Fibroblast of upper back skin (primary cell): ENCODE results near the gene SMIM8.
"Not testable (repeated sequence)": the region's sequence is repeated elsewhere in the genome, so short reads cannot be mapped to it uniquely, and the experiment has no call there.

ENCODE experiments used
- DNase-seq: peaks from one replicate; pipeline ENCODE4 v3.0.0-alpha.2; 2013

The SMIM8 gene, protein sequence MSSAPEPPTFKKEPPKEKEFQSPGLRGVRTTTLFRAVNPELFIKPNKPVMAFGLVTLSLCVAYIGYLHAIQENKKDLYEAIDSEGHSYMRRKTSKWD

DNA sequence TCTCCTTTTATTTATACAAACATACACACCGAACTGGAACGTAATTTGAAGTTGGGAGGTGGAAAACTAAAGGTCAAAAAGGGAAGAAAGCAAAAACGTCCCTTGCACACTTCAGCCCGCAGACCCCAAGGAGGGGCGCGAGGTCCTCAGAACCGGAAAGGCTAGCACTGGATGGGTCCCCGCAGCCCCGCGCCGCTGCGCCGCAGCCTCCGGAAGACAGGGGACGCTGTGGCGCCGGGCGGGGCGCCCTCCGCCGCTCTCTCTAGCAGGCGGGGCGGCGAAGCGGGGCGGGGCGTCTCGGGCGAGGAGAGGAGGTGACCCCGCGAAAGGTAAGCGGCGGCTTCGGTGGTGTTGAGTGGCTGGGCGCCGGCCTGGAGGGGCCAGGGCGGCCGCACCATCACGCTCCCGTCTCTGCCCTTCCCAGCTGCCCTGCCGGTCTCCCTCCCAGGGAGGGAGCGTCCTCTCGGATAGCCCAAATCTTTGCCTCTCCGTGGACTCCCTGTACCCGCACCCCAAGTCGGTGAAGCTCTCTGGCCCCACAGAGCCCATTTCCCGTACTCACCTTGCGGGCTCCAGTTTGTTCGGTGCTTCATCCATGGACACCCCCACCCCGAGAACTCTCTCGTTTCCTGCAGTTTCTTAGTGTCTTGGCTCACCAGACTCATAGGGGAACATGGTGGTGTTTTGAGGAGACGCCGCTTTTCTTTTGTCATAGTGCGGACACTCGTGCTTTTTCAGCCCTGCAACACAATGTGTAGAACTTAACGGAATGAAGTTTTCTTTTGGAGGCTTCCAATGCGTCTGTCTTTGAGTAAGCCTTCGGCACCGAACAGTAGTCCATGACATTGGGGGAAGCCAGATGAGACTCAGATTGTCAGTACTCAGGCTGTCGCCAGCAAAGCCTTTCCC lies at the start of gene SMIM8:
Gene SMIM8, plus strand, starts transcription at position 285 of the 909 bp plus-strand sequence. CDS start 14,444 bp downstream, outside the sequence.
- peak; percentile 66 for DNase-seq

DNA sequence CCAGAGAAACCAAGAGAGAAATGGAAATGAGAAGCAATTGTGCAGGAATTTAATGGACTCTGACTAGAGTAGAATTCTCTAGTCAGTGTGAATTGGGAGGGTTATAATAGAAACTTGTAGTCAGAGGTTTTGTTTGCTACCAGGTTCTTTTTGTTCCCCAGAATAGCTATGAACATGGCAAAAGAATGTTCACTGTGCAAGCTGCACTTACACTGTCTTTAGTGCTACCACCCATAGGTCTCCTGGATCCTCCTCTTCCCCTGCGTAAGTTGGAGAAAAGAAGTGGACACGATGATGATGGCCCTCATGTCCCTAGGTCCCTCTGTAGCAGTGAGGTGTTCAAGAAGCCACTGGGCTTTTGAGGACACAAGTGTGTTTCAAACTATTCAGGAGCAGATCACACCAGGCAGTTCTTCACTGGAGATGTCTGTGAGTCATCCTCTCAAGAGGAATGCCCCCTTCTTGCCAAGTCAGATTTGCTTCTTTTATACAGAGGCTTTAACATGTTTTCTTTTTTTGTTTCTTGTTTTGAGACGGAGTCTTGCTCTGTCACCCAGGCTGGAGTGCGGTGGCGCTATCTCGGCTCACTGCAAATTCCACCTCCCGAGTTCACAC lies 47.6 kb upstream of the SMIM8 start:
- DNase-seq, result peak; percentile 70

DNA sequence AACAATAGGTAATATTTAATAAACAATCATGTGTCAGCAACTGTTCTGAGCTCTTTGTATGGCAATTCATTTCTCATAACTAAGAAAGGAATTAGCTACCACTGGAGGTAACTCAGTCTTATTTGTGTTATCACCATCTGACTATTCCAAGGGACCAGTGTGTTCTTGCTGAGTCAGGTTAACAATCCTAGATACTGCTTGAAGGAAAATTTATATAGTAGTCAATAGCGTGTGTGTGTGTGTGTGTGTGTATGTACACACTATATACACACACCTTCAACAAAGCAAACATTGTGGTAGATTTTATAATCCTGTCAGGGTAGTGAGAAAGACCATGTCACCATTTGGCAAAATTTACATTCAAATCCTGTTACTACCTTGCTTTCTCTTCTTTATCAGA lies 45.8 kb upstream of the SMIM8 start:
- no peak for DNase-seq

- DNase-seq, result peak; percentile 7
These were observed 45.3 kb upstream of the SMIM8 start for GRCh38 chr6:87277123-87277522.

- DNase-seq, result no peak
These were observed 43.2 kb upstream of the SMIM8 start for GRCh38 chr6:87279196-87279595.

- no peak for DNase-seq
These were observed 41.0 kb upstream of the SMIM8 start for GRCh38 chr6:87281426-87281825.

DNA sequence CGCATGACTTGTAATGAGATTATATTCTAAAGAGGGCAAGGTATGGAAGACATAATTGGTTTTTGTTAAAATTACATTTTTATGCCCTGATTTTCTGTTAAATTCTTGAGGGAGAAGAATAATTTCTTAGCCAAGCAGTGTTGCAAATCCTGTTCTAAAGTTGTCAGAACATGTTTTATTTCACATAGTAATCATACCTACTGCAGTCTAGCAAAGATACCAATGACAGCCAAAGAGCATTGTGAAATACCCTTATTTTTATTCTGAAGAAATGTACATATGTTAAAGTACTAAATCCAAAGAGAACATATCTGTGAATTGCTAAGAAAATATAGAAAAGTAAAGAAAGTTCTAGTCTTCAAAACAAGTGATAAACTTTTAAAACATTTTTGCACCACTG lies 39.6 kb upstream of the SMIM8 start:
- no peak for DNase-seq

DNA sequence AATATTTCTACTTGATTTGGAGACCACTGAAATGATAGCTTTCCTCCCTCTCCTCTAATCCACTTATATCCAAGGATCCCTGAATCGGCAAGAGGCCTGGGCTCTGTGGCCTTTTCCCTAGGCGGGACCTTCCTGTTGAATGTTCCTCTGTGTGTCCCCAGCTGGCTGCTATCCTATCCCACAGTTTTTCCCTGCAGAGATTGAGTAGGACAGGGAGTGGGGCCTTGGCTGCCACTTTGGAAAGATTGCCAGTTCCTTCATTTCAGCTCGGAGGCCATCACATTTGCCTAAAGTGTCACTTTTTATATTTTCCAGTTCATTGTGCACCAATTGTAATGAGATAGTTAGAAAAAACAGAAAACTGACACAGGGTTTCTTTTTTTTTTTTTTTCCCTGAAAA lies 38.9 kb upstream of the SMIM8 start:
- no peak for DNase-seq

DNA sequence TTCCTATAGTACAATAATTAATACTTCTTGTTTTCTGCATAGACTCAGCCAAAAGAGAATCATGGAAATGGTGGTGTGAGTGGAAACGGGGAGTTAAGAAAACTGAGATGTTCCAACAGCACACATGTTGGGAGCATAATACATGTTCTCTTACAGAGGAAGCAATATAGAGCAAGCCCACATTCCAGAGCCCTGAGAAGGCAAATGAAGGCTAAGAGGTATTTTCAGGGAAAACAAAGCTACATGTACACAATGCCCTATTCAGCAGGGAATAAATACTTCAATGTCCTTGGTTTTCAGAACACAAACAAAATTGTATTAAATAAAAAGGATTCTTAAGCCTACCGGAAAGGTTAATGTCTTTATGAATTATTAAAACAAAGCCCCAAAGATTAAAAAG lies 35.1 kb upstream of the SMIM8 start:
- DNase-seq, result no peak

DNA sequence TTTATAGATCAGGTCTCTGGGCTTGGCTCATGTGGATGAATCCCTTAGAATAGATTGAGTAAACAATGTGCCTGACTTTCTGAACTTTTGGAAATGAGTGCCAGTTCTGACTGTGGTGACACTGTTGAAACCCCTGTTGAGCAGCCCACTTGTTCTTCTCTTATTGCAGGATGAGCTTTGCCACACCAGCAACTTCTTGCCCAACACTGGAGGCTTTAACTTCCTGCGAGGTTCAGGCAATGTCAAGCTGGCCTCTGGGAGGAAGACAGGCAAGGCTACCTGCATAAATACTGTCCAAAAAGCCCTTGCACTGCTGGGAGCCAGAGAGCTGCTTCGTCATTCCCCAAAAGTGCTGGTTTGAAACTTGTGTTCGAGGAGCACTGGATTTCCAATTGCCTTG lies 32.8 kb upstream of the SMIM8 start:
- no peak for DNase-seq

- DNase-seq, result no peak
These were observed 30.5 kb upstream of the SMIM8 start for GRCh38 chr6:87291883-87292282.

DNA sequence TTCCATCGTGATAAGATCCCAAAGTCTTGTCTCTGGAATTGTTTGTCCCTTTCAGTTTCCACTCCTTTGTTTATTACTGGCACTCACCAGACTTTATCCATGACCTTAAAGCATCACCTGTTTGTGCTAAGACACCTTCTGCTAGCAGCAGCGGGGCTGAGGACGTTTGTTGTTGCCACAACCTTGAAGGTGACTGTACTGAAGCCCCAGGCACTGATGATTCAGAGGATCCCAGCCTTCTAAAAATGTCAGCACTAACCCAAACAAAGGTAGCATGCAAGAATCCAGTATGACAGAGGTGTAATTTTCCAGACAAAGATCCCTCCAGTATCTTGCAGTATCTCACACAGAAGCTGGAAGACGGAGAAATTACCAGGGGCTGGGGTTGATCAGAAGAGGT lies 28.9 kb upstream of the SMIM8 start:
- DNase-seq, result no peak

- DNase-seq, result peak; percentile 68
These were observed 25.3 kb upstream of the SMIM8 start for GRCh38 chr6:87297119-87297518.

- not testable (repeated sequence) for DNase-seq
These were observed 21.1 kb upstream of the SMIM8 start for GRCh38 chr6:87301277-87301676.

DNA sequence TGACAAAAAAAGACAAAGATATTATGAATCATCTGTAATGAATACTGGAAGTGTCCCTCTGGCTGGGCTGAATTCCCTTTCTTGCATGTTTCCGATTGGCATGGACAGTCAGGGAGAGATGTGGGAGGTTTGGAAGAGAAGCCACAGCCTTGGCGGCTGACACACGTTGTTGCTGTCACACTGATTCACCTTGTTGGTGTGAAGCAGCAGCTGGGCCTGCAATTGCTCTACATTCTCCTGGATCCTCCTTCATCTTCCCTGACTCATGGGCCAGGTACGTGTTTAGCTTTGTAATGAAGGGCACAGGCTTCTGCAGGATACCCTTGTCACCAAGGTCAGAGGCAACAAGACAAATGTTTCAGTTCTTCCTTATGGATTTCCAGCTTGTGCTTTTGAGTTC lies 13.4 kb upstream of the SMIM8 start:
- no peak for DNase-seq

GRCh38 chr6:87312860-87313259 lies 9.5 kb upstream of the SMIM8 start:
- DNase-seq, result no peak

- no peak for DNase-seq
These were observed 7.3 kb upstream of the SMIM8 start for GRCh38 chr6:87315071-87315470.

DNA sequence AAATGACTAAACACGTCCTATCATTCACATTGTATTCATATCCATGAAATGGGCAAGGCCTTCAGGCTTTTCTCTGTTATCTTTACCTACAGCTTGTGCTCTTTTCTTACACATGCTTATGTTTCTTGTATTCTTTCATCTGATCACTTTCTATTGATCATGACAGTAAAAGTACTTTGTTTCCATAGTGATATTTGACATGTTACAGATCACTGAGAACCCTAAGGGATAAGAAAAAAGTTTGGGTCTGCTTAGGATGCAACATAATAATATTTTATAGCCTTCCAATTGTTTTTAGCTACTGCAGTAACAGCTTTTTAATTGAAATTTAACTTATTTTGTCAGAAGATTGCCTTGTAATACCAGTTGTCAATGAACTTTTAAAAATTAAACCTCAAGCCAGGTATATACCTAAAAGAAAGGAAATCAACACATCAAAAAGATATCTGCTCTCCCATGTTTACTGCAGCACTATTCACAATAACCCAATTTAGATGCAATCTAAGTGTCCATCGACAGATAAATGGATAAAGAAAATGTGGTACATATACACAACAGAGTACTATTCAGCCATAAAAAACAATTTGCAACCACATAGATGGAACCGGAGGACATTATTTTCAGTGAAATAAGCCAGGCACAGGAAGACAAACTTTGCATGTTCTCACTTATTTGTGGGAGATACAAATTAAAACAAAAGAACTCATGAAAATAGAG lies 3.0 kb upstream of the SMIM8 start:
- no peak for DNase-seq

DNA sequence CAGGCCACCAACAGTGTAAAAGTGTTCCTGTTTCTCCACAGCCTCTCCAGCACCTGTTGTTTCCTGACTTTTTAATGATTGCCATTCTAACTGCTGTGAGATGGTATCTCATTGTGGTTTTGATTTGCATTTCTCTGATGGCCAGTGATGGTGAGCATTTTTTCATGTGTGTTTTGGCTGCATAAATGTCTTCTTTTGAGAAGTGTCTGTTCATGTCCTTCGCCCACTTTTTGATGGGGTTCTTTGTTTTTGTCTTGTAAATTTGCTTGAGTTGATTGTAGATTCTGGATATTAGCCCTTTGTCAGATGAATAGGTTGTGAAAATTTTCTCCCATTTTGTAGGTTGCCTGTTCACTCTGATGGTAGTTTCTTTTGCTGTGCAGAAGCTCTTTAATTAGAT lies 1.5 kb downstream of the SMIM8 start:
- DNase-seq, result not testable (repeated sequence)

DNA sequence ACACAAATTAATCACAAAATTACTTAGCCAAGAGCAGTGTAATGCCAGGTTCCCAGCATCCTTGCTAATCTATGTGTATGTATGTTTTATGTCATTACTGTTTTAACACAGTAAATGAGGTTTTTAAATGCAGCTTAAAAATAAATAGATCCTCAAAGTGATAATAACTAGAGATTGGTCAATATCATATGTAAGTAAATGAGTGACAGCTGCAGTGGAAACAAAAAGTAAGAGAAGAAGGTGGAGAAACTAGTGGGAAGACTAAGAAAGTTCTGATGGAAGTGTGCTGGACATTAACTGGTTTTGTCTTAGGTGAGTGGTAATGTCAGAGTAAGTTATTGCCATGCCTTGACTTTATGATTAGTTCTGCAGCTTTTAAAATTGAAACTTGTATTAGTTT lies 8.6 kb downstream of the SMIM8 start:
- no peak for DNase-seq

DNA sequence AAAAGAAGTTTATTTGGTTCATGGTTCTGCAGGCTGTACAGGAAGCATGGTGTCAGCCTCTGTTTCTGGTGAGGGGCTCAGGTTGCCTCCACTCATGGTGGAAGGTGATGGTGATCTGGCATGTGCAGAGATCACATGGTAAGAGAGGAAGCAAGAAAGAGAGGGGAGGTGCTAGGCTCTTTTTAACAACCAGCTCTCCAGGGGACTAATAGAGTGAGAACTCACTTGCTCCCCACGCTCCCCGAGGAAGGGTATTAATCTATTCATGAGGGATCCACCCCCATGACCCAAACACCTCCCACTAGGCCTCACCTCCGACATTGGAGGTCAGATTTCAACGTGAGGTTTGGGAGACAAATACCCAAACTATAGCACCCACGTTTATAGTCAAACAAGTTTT lies 10.6 kb downstream of the SMIM8 start:
- DNase-seq, result no peak

GRCh38 chr6:87333591-87334181 lies 11.3 kb downstream of the SMIM8 start:
- DNase-seq, result peak; percentile 29

DNA sequence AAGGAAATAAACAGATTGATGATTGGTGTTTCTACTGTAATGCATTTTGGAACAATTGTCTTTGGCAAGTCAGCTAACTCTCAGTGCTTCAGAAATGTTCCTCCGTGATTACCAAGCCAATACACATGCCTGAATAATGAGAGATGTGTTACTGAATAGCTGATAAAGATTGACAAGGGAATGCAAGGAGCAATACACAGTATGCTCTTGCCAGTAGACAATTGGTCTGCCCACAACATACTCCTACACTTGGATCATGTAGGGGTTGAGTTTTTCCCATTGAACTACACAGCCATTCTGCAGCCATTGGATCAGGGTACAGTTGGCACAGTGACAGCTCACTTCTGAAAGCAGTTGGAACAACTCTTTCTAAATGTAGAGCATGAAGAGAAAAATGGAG lies 12.3 kb downstream of the SMIM8 start:
- DNase-seq, result no peak
